H9 (cell line): ENCODE data around the gene NUP188. TPM values are rescaled to one million over a fixed set of nuclear protein-coding genes. Genes with fewer than 3 reads are reported as not detected.

Experiments used
- DNase-seq: peaks from one replicate; pipeline ENCODE4 v3.0.0-alpha.2; 2017
- H2AFZ ChIP-seq: one replicate; pipeline ENCODE4 v1.6.1; 2013; ENCODE audit warnings: mild to moderate bottlenecking, low read length, control low read depth, moderate library complexity
- H2AK5ac ChIP-seq: 2 replicates; pipeline ENCODE4 v1.6.1; 2013; ENCODE audit warnings: low read length, control low read depth, mixed read lengths; ENCODE audit not compliant: insufficient read length
- H2BK120ac ChIP-seq: one replicate; pipeline ENCODE4 v1.6.1; 2013; ENCODE audit warnings: low read depth, mild to moderate bottlenecking, low read length, control low read depth, inconsistent platforms; ENCODE audit not compliant: poor library complexity, severe bottlenecking
- H2BK12ac ChIP-seq: 2 replicates; pipeline ENCODE4 v1.6.1; 2013; ENCODE audit warnings: low read length, control low read depth, mixed read lengths, low read depth; ENCODE audit not compliant: insufficient read length
- H2BK15ac ChIP-seq: 2 replicates; pipeline ENCODE4 v1.6.1; 2013; ENCODE audit warnings: low read depth, low read length, control low read depth
- H2BK20ac ChIP-seq: one replicate; pipeline ENCODE4 v1.6.1; 2013; ENCODE audit warnings: low read depth, mild to moderate bottlenecking, low read length, control low read depth, inconsistent platforms; ENCODE audit not compliant: poor library complexity, severe bottlenecking
- H2BK5ac ChIP-seq: 2 replicates; pipeline ENCODE4 v1.6.1; 2013; ENCODE audit warnings: low read length, control low read depth, mixed read lengths; ENCODE audit not compliant: insufficient read length
- H3K14ac ChIP-seq: 2 replicates; pipeline ENCODE4 v1.6.1; 2013; ENCODE audit warnings: low read length, control low read depth; ENCODE audit not compliant: insufficient read depth
- H3K18ac ChIP-seq: 2 replicates; pipeline ENCODE4 v1.6.1; 2013; ENCODE audit warnings: low read depth, mild to moderate bottlenecking, mixed read lengths, low read length, control low read depth; ENCODE audit not compliant: insufficient read length
- H3K23ac ChIP-seq: 2 replicates; pipeline ENCODE4 v1.6.1; 2013; ENCODE audit warnings: low read length, control low read depth, mixed read lengths, low read depth; ENCODE audit not compliant: insufficient read length
- H3K23me2 ChIP-seq: 2 replicates; pipeline ENCODE4 v1.6.1; 2013; ENCODE audit warnings: low read depth, mild to moderate bottlenecking, mixed read lengths, low read length, control low read depth; ENCODE audit not compliant: insufficient read length, poor library complexity, severe bottlenecking
- H3K27ac ChIP-seq: 2 replicates; pipeline ENCODE4 v1.5.1; 2013; ENCODE audit warnings: low read length, control low read depth, mixed read lengths, low read depth; ENCODE audit not compliant: insufficient read length
- H3K27me3 ChIP-seq: 2 replicates; pipeline ENCODE4 v1.6.1; 2013; ENCODE audit warnings: low read length, control low read depth, inconsistent platforms; ENCODE audit not compliant: insufficient read depth
- H3K4ac ChIP-seq: 2 replicates; pipeline ENCODE4 v1.6.1; 2013; ENCODE audit warnings: low read depth, mild to moderate bottlenecking, control low read depth, inconsistent platforms, low read length, moderate library complexity
- H3K4me1 ChIP-seq: 2 replicates; pipeline ENCODE4 v1.6.1; 2013; ENCODE audit warnings: low read length, control low read depth, inconsistent platforms; ENCODE audit not compliant: insufficient read depth
- H3K4me2 ChIP-seq: 2 replicates; pipeline ENCODE4 v1.6.1; 2013; ENCODE audit warnings: low read length, control low read depth, mixed read lengths; ENCODE audit not compliant: insufficient read length, insufficient read depth
- H3K56ac ChIP-seq: 2 replicates; pipeline ENCODE4 v1.6.1; 2013; ENCODE audit warnings: low read depth, mild to moderate bottlenecking, mixed read lengths, low read length, control low read depth; ENCODE audit not compliant: insufficient read length
- H3K79me1 ChIP-seq: 2 replicates; pipeline ENCODE4 v1.6.1; 2013; ENCODE audit warnings: low read depth, mild to moderate bottlenecking, moderate library complexity, low read length, control low read depth, inconsistent platforms; ENCODE audit not compliant: insufficient read depth, poor library complexity, severe bottlenecking
- H3K79me2 ChIP-seq: 2 replicates; pipeline ENCODE4 v1.6.1; 2013; ENCODE audit warnings: low read length, control low read depth, inconsistent platforms; ENCODE audit not compliant: insufficient read depth
- H3K9ac ChIP-seq: 2 replicates; pipeline ENCODE4 v1.6.1; 2013; ENCODE audit warnings: low read length, control low read depth, mixed read lengths; ENCODE audit not compliant: insufficient read length; ENCODE audit errors: extremely low read depth
- H3K9me3 ChIP-seq: one replicate; pipeline ENCODE4 v1.6.1; 2013; ENCODE audit warnings: low read depth, low read length, inconsistent platforms; ENCODE audit not compliant: control insufficient read depth
- H3T11ph ChIP-seq: one replicate; pipeline ENCODE4 v1.6.1; 2013; ENCODE audit warnings: mild to moderate bottlenecking, low read length, control low read depth, inconsistent platforms
- H4K20me1 ChIP-seq: one replicate; pipeline ENCODE4 v1.6.1; 2013; ENCODE audit not compliant: control insufficient read depth, insufficient read length, insufficient read depth
- H4K5ac ChIP-seq: 2 replicates; pipeline ENCODE4 v1.6.1; 2013; ENCODE audit warnings: low read depth, mild to moderate bottlenecking, mixed read lengths, low read length, control low read depth; ENCODE audit not compliant: insufficient read length
- H4K8ac ChIP-seq: replicated peaks from 2 replicates; pipeline ENCODE4 v1.6.1; 2013; ENCODE audit warnings: low read length, control low read depth, mixed read lengths, low read depth; ENCODE audit not compliant: insufficient read length
- H4K91ac ChIP-seq: 2 replicates; pipeline ENCODE4 v1.6.1; 2013; ENCODE audit warnings: low read depth, mild to moderate bottlenecking, moderate library complexity, mixed read lengths, low read length, control low read depth; ENCODE audit not compliant: insufficient read length
- H3K27ac Mint-ChIP-seq, 3 experiments: 2 replicates in 2 of 3; 3 replicates in 1 of 3; pipeline ENCODE4 v1.8.0; 2020 to 2021; ENCODE audit warnings: mixed read lengths in 3 of 3, mild to moderate bottlenecking in 1 of 3, moderate library complexity in 1 of 3
- H3K27me3 Mint-ChIP-seq: 2 replicates; pipeline ENCODE4 v1.8.0; 2021; ENCODE audit warnings: low read depth, mild to moderate bottlenecking, moderate library complexity, mixed read lengths
- H3K36me3 Mint-ChIP-seq, 3 experiments: 2 replicates in 2 of 3; 3 replicates in 1 of 3; pipeline ENCODE4 v1.8.0; 2020 to 2021; ENCODE audit warnings: low read depth in 3 of 3, mixed read lengths in 3 of 3; ENCODE audit not compliant: insufficient read depth in 1 of 3
- H3K4me1 Mint-ChIP-seq, 2 experiments: 2 replicates each; pipeline ENCODE4 v1.8.0; 2020; ENCODE audit warnings: mixed read lengths in 2 of 2
- H3K4me3 Mint-ChIP-seq, 2 experiments: 2 replicates in 1 of 2; 3 replicates in 1 of 2; pipeline ENCODE4 v1.8.0; 2020 to 2021; ENCODE audit warnings: mild to moderate bottlenecking in 2 of 2, mixed read lengths in 2 of 2, moderate library complexity in 1 of 2
- H3K9me3 Mint-ChIP-seq, 2 experiments: 2 replicates in 1 of 2; 3 replicates in 1 of 2; pipeline ENCODE4 v1.8.0; 2020; ENCODE audit warnings: mild to moderate bottlenecking in 2 of 2, mixed read lengths in 2 of 2, moderate library complexity in 1 of 2
- WGBS: extraction: QIAGEN DNeasy Blood & Tissue Kit; methylation state at CpG from one replicate; pipeline ENCODE4 v1.1.7; 2013; ENCODE audit warnings: missing lambda C conversion rate, low lambda C conversion rate, mixed read lengths; ENCODE audit not compliant: insufficient read length; ENCODE audit errors: extremely low coverage; 5-methylcytosine and 5-hydroxymethylcytosine counted together
- total RNA-seq: library from RNA; stranded (reverse); gene quantifications from 2 replicates; pipeline ENCODE4 v1.2.1, GENCODE V29; 2021
- TF ChIP-seq, protein P1 (sequence below): fragments of 200-600 bp; sonication (generic); conservative IDR thresholded peaks from 3 replicates; pipeline ENCODE4 v1.8.0; 2021; ENCODE audit warnings: antibody characterized with exemption, mild to moderate bottlenecking

NUP188 gene
- total RNA-seq, 1 experiment from 2014 or later: 101 TPM

DNA sequence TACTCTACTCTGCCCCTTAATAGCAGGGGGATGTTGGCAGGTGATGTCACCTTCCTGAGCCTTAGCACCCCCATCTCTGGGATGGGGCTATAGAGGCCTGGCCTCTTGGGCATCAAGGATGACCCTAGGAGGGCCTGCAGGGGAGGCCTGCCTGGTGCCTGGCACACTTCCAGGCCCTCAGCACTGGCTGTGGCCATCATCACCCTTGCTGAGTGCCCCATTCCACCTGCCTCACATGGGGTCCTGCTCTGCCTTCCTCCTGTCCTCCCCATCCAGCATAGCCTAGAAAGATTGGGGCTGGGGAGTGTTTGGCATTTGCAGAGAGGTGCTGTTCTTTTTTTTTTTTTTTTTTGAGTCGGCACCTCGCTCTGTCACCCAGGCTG, 44.4 kb upstream of the NUP188 start:
- H3K9ac ChIP-seq: no peak overlapping the region
- no peak overlapping the region for H2AFZ ChIP-seq
- no peak for DNase-seq
- Mint-ChIP-seq H3K27me3 (peaks cover 2% of the 10 kb centered on the region; the same call in 1 of the 2 replicates), H3K9me3 (no peaks in the 10 kb centered on the region), H3K36me3 (peaks cover 11 to 25% (median 14%) of the 10 kb centered on the region in 3 experiments), H3K4me3 (no peak overlapping the region), H3K4me1 (peaks cover 2 to 7% of the 10 kb centered on the region in 2 experiments; a peak in 3 of 4 replicates), H3K27ac (no peak overlapping the region; a peak in 1 of 7 replicates)
- no peak overlapping the region for H3K4me2 ChIP-seq
- no peak overlapping the region for H3K18ac ChIP-seq
- no peak overlapping the region for H2AK5ac ChIP-seq
- no peaks in the 10 kb centered on the region for H4K20me1 ChIP-seq
- no CpG with 5 or more reads among the region's 2 CpGs for WGBS
- H2BK15ac ChIP-seq: no peak overlapping the region
- H3K79me1 ChIP-seq: no peaks in the 10 kb centered on the region
- H4K5ac ChIP-seq: no peak overlapping the region
- H2BK5ac ChIP-seq: no peak overlapping the region
- no peak overlapping the region for H3K4ac ChIP-seq
- no peaks in the 10 kb centered on the region for H3K23me2 ChIP-seq
- H3K27me3 ChIP-seq: no peaks in the 10 kb centered on the region
- no peak overlapping the region for H2BK120ac ChIP-seq
- H3K4me1 ChIP-seq: no peaks in the 10 kb centered on the region
- no peak overlapping the region for H3K23ac ChIP-seq
- H3K9me3 ChIP-seq: no peaks in the 10 kb centered on the region
- no peak overlapping the region for H3K27ac ChIP-seq
- H3K79me2 ChIP-seq: peaks cover 5% of the 10 kb centered on the region; the same call in 1 of the 2 replicates
- H2BK12ac ChIP-seq: no peak overlapping the region
- H3K14ac ChIP-seq: no peak overlapping the region
- H2BK20ac ChIP-seq: no peak overlapping the region
- TF ChIP-seq, protein P1, sequence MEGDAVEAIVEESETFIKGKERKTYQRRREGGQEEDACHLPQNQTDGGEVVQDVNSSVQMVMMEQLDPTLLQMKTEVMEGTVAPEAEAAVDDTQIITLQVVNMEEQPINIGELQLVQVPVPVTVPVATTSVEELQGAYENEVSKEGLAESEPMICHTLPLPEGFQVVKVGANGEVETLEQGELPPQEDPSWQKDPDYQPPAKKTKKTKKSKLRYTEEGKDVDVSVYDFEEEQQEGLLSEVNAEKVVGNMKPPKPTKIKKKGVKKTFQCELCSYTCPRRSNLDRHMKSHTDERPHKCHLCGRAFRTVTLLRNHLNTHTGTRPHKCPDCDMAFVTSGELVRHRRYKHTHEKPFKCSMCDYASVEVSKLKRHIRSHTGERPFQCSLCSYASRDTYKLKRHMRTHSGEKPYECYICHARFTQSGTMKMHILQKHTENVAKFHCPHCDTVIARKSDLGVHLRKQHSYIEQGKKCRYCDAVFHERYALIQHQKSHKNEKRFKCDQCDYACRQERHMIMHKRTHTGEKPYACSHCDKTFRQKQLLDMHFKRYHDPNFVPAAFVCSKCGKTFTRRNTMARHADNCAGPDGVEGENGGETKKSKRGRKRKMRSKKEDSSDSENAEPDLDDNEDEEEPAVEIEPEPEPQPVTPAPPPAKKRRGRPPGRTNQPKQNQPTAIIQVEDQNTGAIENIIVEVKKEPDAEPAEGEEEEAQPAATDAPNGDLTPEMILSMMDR: no peak
- no peak overlapping the region for H3K56ac ChIP-seq
- H4K8ac ChIP-seq: no peak overlapping the region
- no peak overlapping the region for H4K91ac ChIP-seq
- no peak overlapping the region for H3T11ph ChIP-seq
